Tibial nerve (tissue), 4 donors: Measurements from ENCODE around the gene INPP4A. TPM values are rescaled to one million over a fixed set of nuclear protein-coding genes. Genes with fewer than 3 reads are reported as not detected.

Experiments used
- DNase-seq, 2 donors: peaks; one replicate each; pipeline ENCODE4 v3.0.0-alpha.2; 2019; ENCODE audit warnings: low spot score in 2 of 2
- H3K27ac ChIP-seq, 4 donors: fragments of 200-600 bp; sonication (generic) in 3 of 4; one replicate each; pipeline ENCODE4 v1.5.1; 2017 to 2019; ENCODE audit warnings: mild to moderate bottlenecking in 1 of 4
- H3K27me3 ChIP-seq, 2 donors: fragments of 200-600 bp; sonication (generic) in 1 of 2; one replicate each; pipeline versions ENCODE4 v1.5.1 to v1.6.0; 2017 to 2019
- H3K36me3 ChIP-seq, 3 donors: fragments of 200-600 bp; sonication (generic); one replicate each; pipeline ENCODE4 v1.5.1; 2018 to 2019
- H3K4me1 ChIP-seq, 4 donors: fragments of 200-600 bp; sonication (generic) in 3 of 4; one replicate each; pipeline ENCODE4 v1.5.1; 2017 to 2019
- H3K4me3 ChIP-seq, 4 donors: fragments of 200-600 bp; sonication (generic) in 3 of 4; one replicate each; pipeline ENCODE4 v1.5.1; 2017 to 2019; ENCODE audit warnings: mild to moderate bottlenecking in 1 of 4, moderate library complexity in 1 of 4
- H3K9me3 ChIP-seq, 4 donors: fragments of 200-600 bp; sonication (generic) in 3 of 4; one replicate each; pipeline ENCODE4 v1.5.1; 2017 to 2019
- CTCF ChIP-seq, 5 experiments: fragments of 200-600 bp in 3 of 5; fragments of 450-650 bp in 2 of 5; sonication (generic) in 3 of 5; IDR thresholded peaks; one replicate each; pipeline ENCODE4 v1.5.1; 2016 to 2019; ENCODE audit warnings: antibody characterized with exemption in 5 of 5, mild to moderate bottlenecking in 3 of 5, moderate library complexity in 2 of 5
- EP300 ChIP-seq, 2 donors: sonication (generic); formaldehyde crosslinking; IDR thresholded peaks; one replicate each; pipeline ENCODE4 v1.6.1; 2017; ENCODE audit warnings: antibody characterized with exemption in 2 of 2, mild to moderate bottlenecking in 1 of 2
- POLR2A ChIP-seq, 2 donors: fragments of 450-650 bp; IDR thresholded peaks; one replicate each; pipeline ENCODE4 v1.6.1; 2017; ENCODE audit warnings: antibody characterized with exemption in 2 of 2, mild to moderate bottlenecking in 2 of 2, moderate library complexity in 2 of 2
- WGBS, 2 donors: methylation state at CpG; one replicate each; pipeline ENCODE4 v1.1.5; 2018; 5-methylcytosine and 5-hydroxymethylcytosine counted together
- total RNA-seq, 4 donors: library from RNA; depleted of rRNA; stranded (reverse); fragments of >200 nt; gene quantifications; one replicate each; pipeline ENCODE4 v1.1.0, GENCODE V29; 2016

The INPP4A gene
- total RNA-seq, 4 donors from 2014 or later, result 23.7 to 45.0 (median 30.9) TPM

- 71 to 78% methylated on average over 10 of the region's 10 CpGs for WGBS, 2 donors
- no peak for DNase-seq
- no peaks in the 10 kb centered on the region for H3K4me1 ChIP-seq
- TF ChIP-seq EP300 (IDR thresholded peaks at IDR 0.05) (no peak), CTCF (IDR thresholded peaks at IDR 0.05) (no peak), POLR2A (IDR thresholded peaks at IDR 0.05) (no peak)
- peaks cover 0 to 97% (median 2%) of the 10 kb centered on the region in 3 donors for H3K36me3 ChIP-seq
- H3K27ac ChIP-seq, result no peak overlapping the region
- no peaks in the 10 kb centered on the region for H3K27me3 ChIP-seq
- H3K9me3 ChIP-seq, result no peaks in the 10 kb centered on the region
- H3K4me3 ChIP-seq, result no peak overlapping the region
Observed at GRCh38 chr2:98577313-98577712, 132.7 kb downstream of the INPP4A start.

GRCh38 chr2:98578231-98578630 lies 133.6 kb downstream of the INPP4A start:
- H3K27ac ChIP-seq, result no peak overlapping the region
- TF ChIP-seq CTCF (IDR thresholded peaks at IDR 0.05), result no peak
- no peak for TF ChIP-seq EP300 (IDR thresholded peaks at IDR 0.05)
- no peak for TF ChIP-seq POLR2A (IDR thresholded peaks at IDR 0.05)
- no peaks in the 10 kb centered on the region for H3K9me3 ChIP-seq
- H3K27me3 ChIP-seq, result no peaks in the 10 kb centered on the region
- peaks cover 0 to 96% (median 5%) of the 10 kb centered on the region in 3 donors for H3K36me3 ChIP-seq
- 85 to 90% methylated on average over 8 to 9 of the region's 9 CpGs for WGBS, 2 donors
- no peak overlapping the region for H3K4me3 ChIP-seq
- no peaks in the 10 kb centered on the region for H3K4me1 ChIP-seq
- DNase-seq, result no peak

- H3K9me3 ChIP-seq, result no peaks in the 10 kb centered on the region
- H3K36me3 ChIP-seq, result peaks cover 0 to 92% (median 9%) of the 10 kb centered on the region in 3 donors
- 94% methylated on average over 7 of the region's 7 CpGs for WGBS, 2 donors
Observed at GRCh38 chr2:98579926-98580325, 135.3 kb downstream of the INPP4A start.

GRCh38 chr2:98580656-98581284 lies 136.1 kb downstream of the INPP4A start:
- Histone ChIP-seq H3K4me1 (no peaks in the 10 kb centered on the region), H3K4me3 (no peak overlapping the region), H3K27ac (no peak overlapping the region), H3K9me3 (no peaks in the 10 kb centered on the region), H3K27me3 (no peaks in the 10 kb centered on the region), H3K36me3 (peaks cover 0 to 84% (median 9%) of the 10 kb centered on the region in 3 donors)
- WGBS, 2 donors, result 86 to 92% methylated on average over 10 of the region's 10 CpGs
- TF ChIP-seq POLR2A (IDR thresholded peaks at IDR 0.05), result no peak
- TF ChIP-seq EP300 (IDR thresholded peaks at IDR 0.05), result no peak
- no peak for TF ChIP-seq CTCF (IDR thresholded peaks at IDR 0.05)
- no peak for DNase-seq

More at GRCh38 chr2:98579926-98580325, 135.3 kb downstream of the INPP4A start:
- Histone ChIP-seq H3K4me1 (no peaks in the 10 kb centered on the region), H3K4me3 (no peak overlapping the region), H3K27me3 (no peaks in the 10 kb centered on the region), H3K27ac (no peak overlapping the region)
- no peak for TF ChIP-seq EP300 (IDR thresholded peaks at IDR 0.05)
- no peak for TF ChIP-seq CTCF (IDR thresholded peaks at IDR 0.05)
- TF ChIP-seq POLR2A (IDR thresholded peaks at IDR 0.05), result no peak
- no peak for DNase-seq

GRCh38 chr2:98582523-98582922 lies 137.9 kb downstream of the INPP4A start:
- Histone ChIP-seq H3K27me3 (no peaks in the 10 kb centered on the region), H3K4me1 (no peaks in the 10 kb centered on the region), H3K4me3 (no peak overlapping the region), H3K9me3 (no peaks in the 10 kb centered on the region), H3K36me3 (peaks cover 0 to 80% (median 9%) of the 10 kb centered on the region in 3 donors), H3K27ac (no peak overlapping the region)
- TF ChIP-seq CTCF (IDR thresholded peaks at IDR 0.05) (no peak), POLR2A (IDR thresholded peaks at IDR 0.05) (no peak), EP300 (IDR thresholded peaks at IDR 0.05) (no peak)
- DNase-seq, result no peak
- 94 to 97% methylated on average over 9 of the region's 9 CpGs for WGBS, 2 donors
